Panc1 (cell line): ENCODE measurements around the gene CCDC175. TPM values are rescaled to one million over a fixed set of nuclear protein-coding genes. Genes with fewer than 3 reads are reported as not detected.

Source experiments
- ATAC-seq: fragments of 200-7000 bp; cut with Tn5 transposase; 2 replicates; pipeline ENCODE4 v1.9.1; 2020; ENCODE audit warnings: mild to moderate bottlenecking, moderate library complexity
- BruUV-seq: library from RNA; stranded (reverse); fragments of 400-500 nt; replicated peaks from 2 replicates; lab custom pipeline; 2021; lab: Mats Ljungman, UMichigan
- CTCF ChIA-PET: fragments of 300-600 bp; sonication (Branson Sonifier 250); formaldehyde crosslinking; loops from one replicate; lab custom pipeline; 2022; ENCODE audit warnings: antibody characterized with exemption; lab: Charles Lee
- POLR2A ChIA-PET: fragments of 300-600 bp; sonication (Branson Sonifier 250); formaldehyde crosslinking; loops from one replicate; lab custom pipeline; 2022; ENCODE audit warnings: antibody characterized with exemption; lab: Charles Lee
- DNase-seq: peaks from one replicate; pipeline ENCODE4 v3.0.0-alpha.2; 2010; ENCODE audit warnings: low read depth, low spot score
- H3K27ac ChIP-seq: 2 replicates; pipeline ENCODE4 v1.5.1; 2011; ENCODE audit warnings: mild to moderate bottlenecking, low read length, inconsistent platforms
- H3K27me3 ChIP-seq: fragments of 200-500 bp; sonication (Bioruptor generic); 2 replicates; pipeline ENCODE4 v1.6.0; 2014; ENCODE audit warnings: low read length, inconsistent platforms; ENCODE audit not compliant: control insufficient read depth, insufficient read depth
- H3K36me3 ChIP-seq: fragments of 200-500 bp; sonication (Bioruptor generic); 2 replicates; pipeline ENCODE4 v1.5.1; 2014; ENCODE audit warnings: inconsistent platforms, mild to moderate bottlenecking, low read length, moderate library complexity; ENCODE audit not compliant: control insufficient read depth, insufficient read depth
- H3K4me1 ChIP-seq: 2 replicates; pipeline ENCODE4 v1.5.1; 2011; ENCODE audit warnings: inconsistent platforms, mild to moderate bottlenecking, low read length, moderate library complexity; ENCODE audit not compliant: control insufficient read depth, insufficient read depth
- H3K4me3 ChIP-seq, 2 experiments: 2 replicates each; pipeline ENCODE4 v1.5.1; 2011 to 2012; ENCODE audit warnings: low read depth in 2 of 2, low read length in 2 of 2, mild to moderate bottlenecking in 2 of 2, inconsistent platforms in 1 of 2, moderate library complexity in 1 of 2
- H3K9me3 ChIP-seq: fragments of 200-500 bp; sonication (Bioruptor generic); 2 replicates; pipeline ENCODE4 v1.5.1; 2014; ENCODE audit warnings: low read depth, mild to moderate bottlenecking, inconsistent platforms, low read length, moderate library complexity; ENCODE audit not compliant: control insufficient read depth, insufficient read depth
- CTCF ChIP-seq: fragments of 450-650 bp; IDR thresholded peaks from 2 replicates; pipeline ENCODE4 v1.5.1; 2017; ENCODE audit warnings: mild to moderate bottlenecking
- POLR2AphosphoS5 ChIP-seq: IDR thresholded peaks from 2 replicates; pipeline ENCODE4 v1.6.1; 2012; ENCODE audit warnings: mild to moderate bottlenecking, low read depth, low read length, moderate library complexity
- REST ChIP-seq, 2 experiments: IDR thresholded peaks; 2 replicates each; pipeline ENCODE4 v1.6.1; 2011 to 2012; ENCODE audit warnings: low read depth in 2 of 2, control low read depth in 1 of 2, low read length in 1 of 2, mild to moderate bottlenecking in 1 of 2, moderate library complexity in 1 of 2; ENCODE audit not compliant: insufficient read depth in 1 of 2
- SIN3A ChIP-seq: IDR thresholded peaks from 2 replicates; pipeline ENCODE4 v1.6.1; 2012; ENCODE audit warnings: low read depth, mild to moderate bottlenecking, low read length, moderate library complexity, borderline replicate concordance; ENCODE audit not compliant: insufficient read depth
- TCF7L2 ChIP-seq: IDR thresholded peaks from 2 replicates; pipeline ENCODE4 v1.6.1; 2011; ENCODE audit warnings: mild to moderate bottlenecking, low read depth, low read length, inconsistent platforms
- in situ Hi-C: cut with HindIII; loops from 2 replicates; pipeline ENCODE4 v1.10.0; 2016; ENCODE audit warnings: low sequenced_read_pairs, low pct_unique_long_range_greater_than_20kb
- intact Hi-C: fragments of 100-400 bp; cut with micrococcal nuclease; formaldehyde crosslinking; loops from one replicate; pipeline ENCODE4 v1.10.0; 2022; ENCODE audit not compliant: unreplicated experiment
- total RNA-seq: library from RNA; stranded (reverse); gene quantifications from one replicate; pipeline ENCODE4 v1.2.1, GENCODE V29; 2021; ENCODE audit not compliant: unreplicated experiment

CCDC175 gene
- total RNA-seq, 1 experiment from 2014 or later = not detected

DNA sequence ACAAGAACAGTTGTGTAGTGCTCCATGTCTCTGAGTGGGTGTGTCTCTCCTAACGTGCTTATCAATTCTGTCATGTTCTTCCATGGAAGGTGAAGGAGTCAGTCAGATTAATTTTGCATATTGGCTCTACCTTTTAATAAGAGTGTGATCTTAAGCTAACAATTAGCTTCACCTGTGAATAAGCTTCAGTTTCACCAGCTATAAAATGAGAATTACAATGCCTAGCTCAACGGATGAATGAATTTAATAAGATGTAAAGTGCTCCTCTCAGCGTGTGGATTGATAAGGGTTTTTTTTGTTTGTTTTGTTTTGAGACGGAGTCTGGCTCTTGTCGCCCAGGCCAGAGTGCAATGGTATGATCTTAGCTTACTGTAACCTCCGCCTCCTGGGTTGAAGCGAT lies 32.7 kb downstream of the CCDC175 start:
- no peaks in the 10 kb centered on the region for H3K4me1 ChIP-seq
- TF ChIP-seq CTCF = no peak
- TF ChIP-seq TCF7L2 = no peak
- no peak for TF ChIP-seq REST (IDR thresholded peaks at IDR 0.05; ENCODE audit: insufficient read depth in 1 of 2, low read depth in 2 of 2, low read length in 1 of 2)
- TF ChIP-seq POLR2AphosphoS5 = no peak

DNA sequence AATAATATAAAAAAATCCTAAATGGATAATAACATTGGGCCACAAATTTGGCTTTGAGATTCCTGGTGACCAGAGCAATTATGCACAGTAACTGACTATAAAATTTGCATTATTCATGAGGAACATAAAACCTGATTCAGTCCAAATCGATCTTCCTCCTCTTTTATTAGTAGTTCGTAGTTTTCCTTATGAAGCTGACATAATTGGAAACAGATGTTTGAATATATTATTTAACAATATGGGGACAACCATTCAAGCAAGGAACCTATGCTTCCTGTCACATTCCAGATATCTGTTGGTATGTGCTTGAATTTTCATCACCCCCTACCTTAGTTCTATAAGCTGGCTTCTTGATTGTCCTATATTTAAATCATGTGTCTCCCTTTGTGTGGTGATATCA lies 34.9 kb downstream of the CCDC175 start:
- Histone ChIP-seq H3K27me3 (no peaks in the 10 kb centered on the region), H3K4me3 (no peak overlapping the region), H3K4me1 (no peaks in the 10 kb centered on the region), H3K27ac (no peak overlapping the region), H3K36me3 (no peaks in the 10 kb centered on the region), H3K9me3 (no peaks in the 10 kb centered on the region)
- intact Hi-C loops = no loop called here
- no TSS peak for BruUV-seq
- DNase-seq = no peak
- no peak for ATAC-seq
- TF ChIP-seq TCF7L2 (no peak), CTCF (no peak), REST (IDR thresholded peaks at IDR 0.05; ENCODE audit: insufficient read depth in 1 of 2, low read depth in 2 of 2, low read length in 1 of 2) (no peak), SIN3A (no peak), POLR2AphosphoS5 (no peak)
- ChIA-PET POLR2A (no interaction called here), CTCF (no interaction called here)
- in situ Hi-C loops = no loop called here

More for the DNA sequence above, 32.7 kb downstream of the CCDC175 start:
- H3K4me3 ChIP-seq = no peak overlapping the region
- ATAC-seq (no peak), DNase-seq (no peak)
- H3K27ac ChIP-seq = no peak overlapping the region
- no peaks in the 10 kb centered on the region for H3K36me3 ChIP-seq
- in situ Hi-C loops (no loop called here), intact Hi-C loops (no loop called here)
- BruUV-seq = no TSS peak
- H3K27me3 ChIP-seq = no peaks in the 10 kb centered on the region
- CTCF ChIA-PET = no interaction called here
- POLR2A ChIA-PET = no interaction called here
- H3K9me3 ChIP-seq = no peaks in the 10 kb centered on the region
